H9 (cell line): ENCODE data around the gene PPARA. TPM values are rescaled to one million over a fixed set of nuclear protein-coding genes. Genes with fewer than 3 reads are reported as not detected.

Experiments
- DNase-seq: peaks from one replicate; pipeline ENCODE4 v3.0.0-alpha.2; 2017
- H2AFZ ChIP-seq: one replicate; pipeline ENCODE4 v1.6.1; 2013; ENCODE audit warnings: mild to moderate bottlenecking, low read length, control low read depth, moderate library complexity
- H2AK5ac ChIP-seq: 2 replicates; pipeline ENCODE4 v1.6.1; 2013; ENCODE audit warnings: low read length, control low read depth, mixed read lengths; ENCODE audit not compliant: insufficient read length
- H2BK120ac ChIP-seq: one replicate; pipeline ENCODE4 v1.6.1; 2013; ENCODE audit warnings: low read depth, mild to moderate bottlenecking, low read length, control low read depth, inconsistent platforms; ENCODE audit not compliant: poor library complexity, severe bottlenecking
- H2BK12ac ChIP-seq: 2 replicates; pipeline ENCODE4 v1.6.1; 2013; ENCODE audit warnings: low read length, control low read depth, mixed read lengths, low read depth; ENCODE audit not compliant: insufficient read length
- H2BK15ac ChIP-seq: 2 replicates; pipeline ENCODE4 v1.6.1; 2013; ENCODE audit warnings: low read depth, low read length, control low read depth
- H2BK20ac ChIP-seq: one replicate; pipeline ENCODE4 v1.6.1; 2013; ENCODE audit warnings: low read depth, mild to moderate bottlenecking, low read length, control low read depth, inconsistent platforms; ENCODE audit not compliant: poor library complexity, severe bottlenecking
- H2BK5ac ChIP-seq: 2 replicates; pipeline ENCODE4 v1.6.1; 2013; ENCODE audit warnings: low read length, control low read depth, mixed read lengths; ENCODE audit not compliant: insufficient read length
- H3K14ac ChIP-seq: 2 replicates; pipeline ENCODE4 v1.6.1; 2013; ENCODE audit warnings: low read length, control low read depth; ENCODE audit not compliant: insufficient read depth
- H3K18ac ChIP-seq: 2 replicates; pipeline ENCODE4 v1.6.1; 2013; ENCODE audit warnings: low read depth, mild to moderate bottlenecking, mixed read lengths, low read length, control low read depth; ENCODE audit not compliant: insufficient read length
- H3K23ac ChIP-seq: 2 replicates; pipeline ENCODE4 v1.6.1; 2013; ENCODE audit warnings: low read length, control low read depth, mixed read lengths, low read depth; ENCODE audit not compliant: insufficient read length
- H3K23me2 ChIP-seq: 2 replicates; pipeline ENCODE4 v1.6.1; 2013; ENCODE audit warnings: low read depth, mild to moderate bottlenecking, mixed read lengths, low read length, control low read depth; ENCODE audit not compliant: insufficient read length, poor library complexity, severe bottlenecking
- H3K27ac ChIP-seq: 2 replicates; pipeline ENCODE4 v1.5.1; 2013; ENCODE audit warnings: low read length, control low read depth, mixed read lengths, low read depth; ENCODE audit not compliant: insufficient read length
- H3K27me3 ChIP-seq: 2 replicates; pipeline ENCODE4 v1.6.1; 2013; ENCODE audit warnings: low read length, control low read depth, inconsistent platforms; ENCODE audit not compliant: insufficient read depth
- H3K4ac ChIP-seq: 2 replicates; pipeline ENCODE4 v1.6.1; 2013; ENCODE audit warnings: low read depth, mild to moderate bottlenecking, control low read depth, inconsistent platforms, low read length, moderate library complexity
- H3K4me1 ChIP-seq: 2 replicates; pipeline ENCODE4 v1.6.1; 2013; ENCODE audit warnings: low read length, control low read depth, inconsistent platforms; ENCODE audit not compliant: insufficient read depth
- H3K4me2 ChIP-seq: 2 replicates; pipeline ENCODE4 v1.6.1; 2013; ENCODE audit warnings: low read length, control low read depth, mixed read lengths; ENCODE audit not compliant: insufficient read length, insufficient read depth
- H3K56ac ChIP-seq: 2 replicates; pipeline ENCODE4 v1.6.1; 2013; ENCODE audit warnings: low read depth, mild to moderate bottlenecking, mixed read lengths, low read length, control low read depth; ENCODE audit not compliant: insufficient read length
- H3K79me1 ChIP-seq: 2 replicates; pipeline ENCODE4 v1.6.1; 2013; ENCODE audit warnings: low read depth, mild to moderate bottlenecking, moderate library complexity, low read length, control low read depth, inconsistent platforms; ENCODE audit not compliant: insufficient read depth, poor library complexity, severe bottlenecking
- H3K79me2 ChIP-seq: 2 replicates; pipeline ENCODE4 v1.6.1; 2013; ENCODE audit warnings: low read length, control low read depth, inconsistent platforms; ENCODE audit not compliant: insufficient read depth
- H3K9ac ChIP-seq: 2 replicates; pipeline ENCODE4 v1.6.1; 2013; ENCODE audit warnings: low read length, control low read depth, mixed read lengths; ENCODE audit not compliant: insufficient read length; ENCODE audit errors: extremely low read depth
- H3K9me3 ChIP-seq: one replicate; pipeline ENCODE4 v1.6.1; 2013; ENCODE audit warnings: low read depth, low read length, inconsistent platforms; ENCODE audit not compliant: control insufficient read depth
- H3T11ph ChIP-seq: one replicate; pipeline ENCODE4 v1.6.1; 2013; ENCODE audit warnings: mild to moderate bottlenecking, low read length, control low read depth, inconsistent platforms
- H4K20me1 ChIP-seq: one replicate; pipeline ENCODE4 v1.6.1; 2013; ENCODE audit not compliant: control insufficient read depth, insufficient read length, insufficient read depth
- H4K5ac ChIP-seq: 2 replicates; pipeline ENCODE4 v1.6.1; 2013; ENCODE audit warnings: low read depth, mild to moderate bottlenecking, mixed read lengths, low read length, control low read depth; ENCODE audit not compliant: insufficient read length
- H4K8ac ChIP-seq: replicated peaks from 2 replicates; pipeline ENCODE4 v1.6.1; 2013; ENCODE audit warnings: low read length, control low read depth, mixed read lengths, low read depth; ENCODE audit not compliant: insufficient read length
- H4K91ac ChIP-seq: 2 replicates; pipeline ENCODE4 v1.6.1; 2013; ENCODE audit warnings: low read depth, mild to moderate bottlenecking, moderate library complexity, mixed read lengths, low read length, control low read depth; ENCODE audit not compliant: insufficient read length
- H3K27ac Mint-ChIP-seq, 3 experiments: 2 replicates in 2 of 3; 3 replicates in 1 of 3; pipeline ENCODE4 v1.8.0; 2020 to 2021; ENCODE audit warnings: mixed read lengths in 3 of 3, mild to moderate bottlenecking in 1 of 3, moderate library complexity in 1 of 3
- H3K27me3 Mint-ChIP-seq: 2 replicates; pipeline ENCODE4 v1.8.0; 2021; ENCODE audit warnings: low read depth, mild to moderate bottlenecking, moderate library complexity, mixed read lengths
- H3K36me3 Mint-ChIP-seq, 3 experiments: 2 replicates in 2 of 3; 3 replicates in 1 of 3; pipeline ENCODE4 v1.8.0; 2020 to 2021; ENCODE audit warnings: low read depth in 3 of 3, mixed read lengths in 3 of 3; ENCODE audit not compliant: insufficient read depth in 1 of 3
- H3K4me1 Mint-ChIP-seq, 2 experiments: 2 replicates each; pipeline ENCODE4 v1.8.0; 2020; ENCODE audit warnings: mixed read lengths in 2 of 2
- H3K4me3 Mint-ChIP-seq, 2 experiments: 2 replicates in 1 of 2; 3 replicates in 1 of 2; pipeline ENCODE4 v1.8.0; 2020 to 2021; ENCODE audit warnings: mild to moderate bottlenecking in 2 of 2, mixed read lengths in 2 of 2, moderate library complexity in 1 of 2
- H3K9me3 Mint-ChIP-seq, 2 experiments: 2 replicates in 1 of 2; 3 replicates in 1 of 2; pipeline ENCODE4 v1.8.0; 2020; ENCODE audit warnings: mild to moderate bottlenecking in 2 of 2, mixed read lengths in 2 of 2, moderate library complexity in 1 of 2
- WGBS: extraction: QIAGEN DNeasy Blood & Tissue Kit; methylation state at CpG from one replicate; pipeline ENCODE4 v1.1.7; 2013; ENCODE audit warnings: missing lambda C conversion rate, low lambda C conversion rate, mixed read lengths; ENCODE audit not compliant: insufficient read length; ENCODE audit errors: extremely low coverage; 5-methylcytosine and 5-hydroxymethylcytosine counted together
- total RNA-seq: library from RNA; stranded (reverse); gene quantifications from 2 replicates; pipeline ENCODE4 v1.2.1, GENCODE V29; 2021
- TF ChIP-seq, protein P1 (sequence below): fragments of 200-600 bp; sonication (generic); conservative IDR thresholded peaks from 3 replicates; pipeline ENCODE4 v1.8.0; 2021; ENCODE audit warnings: antibody characterized with exemption, mild to moderate bottlenecking

The PPARA gene
- total RNA-seq, 1 experiment from 2014 or later: 7.3 TPM

DNA sequence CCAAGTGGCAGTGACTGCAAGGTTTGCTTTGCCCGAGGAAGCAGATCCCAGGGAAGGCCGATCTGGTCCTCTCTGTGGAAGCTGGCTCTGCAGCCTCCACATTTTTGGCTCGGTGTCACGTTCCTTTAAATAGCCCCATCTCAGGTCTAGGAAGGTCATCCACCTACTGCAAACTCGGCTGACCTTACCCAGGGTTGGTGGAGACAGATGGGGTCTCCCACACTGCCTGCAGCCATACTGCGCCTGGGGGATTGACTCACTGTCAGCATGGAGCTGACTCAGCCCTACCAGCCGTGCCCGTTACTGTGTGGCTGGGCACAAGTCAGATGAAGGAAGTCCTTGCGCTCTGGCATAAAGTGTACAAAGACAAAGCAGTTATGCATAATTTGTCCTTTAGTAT, 82.9 kb downstream of the PPARA start:
- Mint-ChIP-seq H3K4me3 (no peak overlapping the region), H3K36me3 (peaks cover 2 to 4% (median 4%) of the 10 kb centered on the region in 3 experiments; a peak in 3 of 7 replicates), H3K9me3 (peaks cover 0 to 2% of the 10 kb centered on the region in 2 experiments; a peak in 2 of 5 replicates), H3K4me1 (no peaks in the 10 kb centered on the region), H3K27ac (no peak overlapping the region), H3K27me3 (0 out of 2 replicates have a peak, but pooled peaks cover 1% of the 10 kb centered on the region)
- H4K5ac ChIP-seq: no peak overlapping the region
- no peaks in the 10 kb centered on the region for H3K23me2 ChIP-seq
- WGBS: no CpG with 5 or more reads among the region's 9 CpGs
- H3K4ac ChIP-seq: no peak overlapping the region
- H3K23ac ChIP-seq: no peak overlapping the region
- H4K8ac ChIP-seq: no peak overlapping the region
- no peaks in the 10 kb centered on the region for H3K79me2 ChIP-seq
- H3K9ac ChIP-seq: no peak overlapping the region
- no peak overlapping the region for H2BK120ac ChIP-seq
- H3K27me3 ChIP-seq: no peaks in the 10 kb centered on the region
- H4K91ac ChIP-seq: no peak overlapping the region
- H2BK12ac ChIP-seq: no peak overlapping the region
- no peaks in the 10 kb centered on the region for H3K4me1 ChIP-seq
- H2AFZ ChIP-seq: no peak overlapping the region
- H3K14ac ChIP-seq: no peak overlapping the region
- DNase-seq: no peak
- no peak overlapping the region for H3K27ac ChIP-seq
- no peak overlapping the region for H3K4me2 ChIP-seq
- no peak overlapping the region for H2AK5ac ChIP-seq
- no peak overlapping the region for H3K18ac ChIP-seq
- no peaks in the 10 kb centered on the region for H3K9me3 ChIP-seq
- no peak overlapping the region for H2BK15ac ChIP-seq
- no peak overlapping the region for H3K56ac ChIP-seq
- no peaks in the 10 kb centered on the region for H4K20me1 ChIP-seq
- TF ChIP-seq, protein P1, sequence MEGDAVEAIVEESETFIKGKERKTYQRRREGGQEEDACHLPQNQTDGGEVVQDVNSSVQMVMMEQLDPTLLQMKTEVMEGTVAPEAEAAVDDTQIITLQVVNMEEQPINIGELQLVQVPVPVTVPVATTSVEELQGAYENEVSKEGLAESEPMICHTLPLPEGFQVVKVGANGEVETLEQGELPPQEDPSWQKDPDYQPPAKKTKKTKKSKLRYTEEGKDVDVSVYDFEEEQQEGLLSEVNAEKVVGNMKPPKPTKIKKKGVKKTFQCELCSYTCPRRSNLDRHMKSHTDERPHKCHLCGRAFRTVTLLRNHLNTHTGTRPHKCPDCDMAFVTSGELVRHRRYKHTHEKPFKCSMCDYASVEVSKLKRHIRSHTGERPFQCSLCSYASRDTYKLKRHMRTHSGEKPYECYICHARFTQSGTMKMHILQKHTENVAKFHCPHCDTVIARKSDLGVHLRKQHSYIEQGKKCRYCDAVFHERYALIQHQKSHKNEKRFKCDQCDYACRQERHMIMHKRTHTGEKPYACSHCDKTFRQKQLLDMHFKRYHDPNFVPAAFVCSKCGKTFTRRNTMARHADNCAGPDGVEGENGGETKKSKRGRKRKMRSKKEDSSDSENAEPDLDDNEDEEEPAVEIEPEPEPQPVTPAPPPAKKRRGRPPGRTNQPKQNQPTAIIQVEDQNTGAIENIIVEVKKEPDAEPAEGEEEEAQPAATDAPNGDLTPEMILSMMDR: no peak
- no peaks in the 10 kb centered on the region for H3K79me1 ChIP-seq
- no peak overlapping the region for H2BK5ac ChIP-seq
- no peak overlapping the region for H2BK20ac ChIP-seq
- no peak overlapping the region for H3T11ph ChIP-seq
